ENCODE results near the gene TMCC1.
"Not testable (repeated sequence)": the region's sequence is repeated elsewhere in the genome, so short reads cannot be mapped to it uniquely, and the experiment has no call there.

Gene TMCC1

GRCh38 chr3:129620828-129621559 lies 272.5 kb downstream of the TMCC1 start:
- no peak for DNase-seq

GRCh38 chr3:129619726-129620162 lies 273.8 kb downstream of the TMCC1 start:
- no peak for DNase-seq

DNA sequence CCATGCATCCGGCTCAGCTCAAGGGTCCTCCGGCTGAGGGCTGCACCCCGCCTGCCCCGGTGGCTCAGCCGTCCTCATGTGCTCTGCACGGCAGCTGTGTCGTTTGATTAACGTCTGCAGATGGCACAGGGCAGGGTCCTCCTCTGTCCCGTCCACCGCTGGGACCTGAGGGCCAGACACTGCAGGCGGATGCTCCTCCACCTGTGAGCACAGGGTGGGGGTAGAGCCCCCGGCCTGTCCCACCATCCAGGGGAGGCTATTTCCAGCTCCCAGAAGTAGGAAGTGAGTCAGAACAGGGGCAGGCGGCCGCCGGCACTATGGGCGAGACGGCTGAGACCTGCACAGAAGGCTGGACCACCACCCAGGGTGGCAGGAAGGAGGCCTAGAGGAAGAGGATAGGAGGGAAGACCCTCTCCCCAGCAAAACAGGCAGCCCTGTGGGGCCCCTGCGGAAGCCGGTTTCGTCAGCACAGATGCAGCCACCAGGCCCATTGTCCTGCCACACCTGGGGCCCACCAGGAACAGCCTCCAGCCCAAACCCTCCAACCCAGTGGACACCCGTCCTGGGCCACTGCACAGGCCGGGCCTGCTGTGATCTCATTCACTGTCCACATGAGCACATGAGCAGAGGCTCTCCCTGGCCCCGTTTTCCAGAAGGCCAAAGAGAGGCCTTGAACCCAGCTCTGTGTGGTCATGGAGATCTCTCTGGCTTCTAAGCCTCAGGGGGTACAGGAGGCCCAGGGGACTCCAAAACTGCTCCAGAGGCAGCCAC lies 274.4 kb downstream of the TMCC1 start:
- no peak for DNase-seq

GRCh38 chr3:129618186-129618820 lies 275.2 kb downstream of the TMCC1 start:
- no peak for DNase-seq

DNA sequence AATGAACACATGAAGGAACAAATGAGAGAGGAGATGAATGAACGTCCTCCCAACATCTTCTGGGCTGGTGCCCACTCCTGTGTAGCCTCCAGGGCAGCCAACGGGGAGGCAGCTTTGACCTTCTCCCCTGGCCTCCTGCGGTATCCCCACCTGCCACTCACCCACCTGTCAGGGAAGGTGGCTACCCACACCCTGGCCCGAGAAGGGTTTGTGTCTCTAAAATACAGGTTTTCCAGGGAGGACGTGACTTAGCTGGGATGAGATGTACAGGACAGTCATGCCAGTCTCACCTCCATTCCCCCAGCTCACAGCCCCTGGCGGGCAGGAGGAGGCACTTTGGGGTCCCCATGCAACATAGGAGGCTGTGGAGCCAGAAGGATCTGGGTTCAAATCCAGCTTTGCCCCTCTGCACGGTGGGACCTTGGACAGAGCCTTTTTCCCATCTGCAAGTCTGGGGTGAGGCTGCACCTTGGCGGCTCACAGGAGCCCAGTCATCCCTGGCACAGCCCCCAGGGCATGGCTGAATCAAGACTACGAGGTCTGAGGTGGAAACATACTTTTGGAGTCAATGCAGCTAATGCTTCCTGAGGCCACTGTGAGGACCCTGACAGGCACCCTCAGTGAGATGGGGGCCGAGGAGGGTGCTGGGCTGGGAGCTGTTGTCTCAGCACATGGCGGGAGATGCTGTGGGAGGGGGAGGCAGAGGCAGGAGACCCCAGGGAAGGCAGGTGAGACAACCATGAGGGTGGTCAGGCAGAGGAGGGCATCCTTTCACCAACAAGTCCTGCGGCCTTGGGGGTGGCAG lies 275.9 kb downstream of the TMCC1 start:
- no peak for DNase-seq

DNA sequence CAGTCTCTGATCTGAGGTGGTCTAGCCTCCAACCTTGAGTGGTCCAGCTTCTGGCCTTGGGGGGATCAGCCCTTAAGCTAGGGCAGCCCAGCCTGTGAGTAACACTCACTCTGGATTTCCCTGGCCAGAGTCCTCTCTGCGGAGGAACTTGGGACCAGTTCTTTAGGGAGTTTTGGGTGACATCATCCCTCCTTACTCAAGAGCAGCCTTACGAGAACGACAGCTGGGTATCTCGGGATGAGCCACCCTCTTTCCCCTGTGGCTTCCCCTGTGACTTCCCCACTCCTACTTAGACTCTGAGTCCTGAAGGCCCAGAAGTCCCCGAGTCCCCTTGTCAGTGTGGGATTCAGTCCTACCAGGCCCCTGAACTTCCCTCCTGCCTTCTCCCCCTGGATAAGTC lies 276.8 kb downstream of the TMCC1 start:
- no peak for DNase-seq

GRCh38 chr3:129616291-129616690 lies 277.2 kb downstream of the TMCC1 start:
- no peak for DNase-seq

- DNase-seq: no peak
These were observed 277.7 kb downstream of the TMCC1 start for GRCh38 chr3:129615751-129616281.

DNA sequence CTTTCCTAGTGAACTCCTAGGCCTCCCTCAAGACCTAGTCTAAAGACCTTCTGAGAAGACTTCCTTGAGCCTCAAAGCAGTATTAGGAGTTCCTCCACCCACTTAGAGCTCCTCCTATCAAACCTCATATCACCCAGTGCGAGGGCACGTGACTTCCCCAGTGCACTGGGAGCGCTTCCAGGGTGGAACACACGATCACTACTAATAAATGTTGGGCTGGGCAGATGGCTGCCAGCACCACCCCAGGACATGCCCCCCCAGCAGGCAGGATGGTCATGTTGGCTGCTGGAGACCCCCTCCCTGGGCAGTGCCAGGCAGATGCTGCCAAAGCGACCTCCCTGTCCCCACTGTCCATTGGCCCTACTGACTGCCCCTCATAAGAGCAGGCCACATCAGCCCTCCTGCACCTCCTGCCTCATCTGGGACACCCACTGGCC lies 278.6 kb downstream of the TMCC1 start:
- DNase-seq: no peak

DNA sequence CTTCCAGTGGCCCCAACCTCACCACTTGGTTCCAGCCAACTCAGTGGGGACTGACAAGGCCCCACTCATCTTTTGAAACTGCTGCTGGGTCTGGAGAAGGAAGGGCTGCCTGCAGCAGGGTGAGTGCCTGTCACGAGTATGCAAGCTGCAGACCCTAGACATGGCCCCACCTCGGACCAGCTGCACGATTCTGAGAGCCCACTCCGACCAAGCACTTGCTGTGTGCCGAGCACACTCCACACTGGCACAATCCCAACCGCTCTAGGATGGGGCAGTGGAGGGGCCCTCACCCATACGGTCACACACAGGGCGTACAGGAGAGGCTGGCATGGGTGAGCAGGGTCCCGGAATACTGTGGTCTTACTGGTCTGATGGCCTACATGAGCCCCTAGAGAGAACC lies 279.1 kb downstream of the TMCC1 start:
- DNase-seq: no peak

DNA sequence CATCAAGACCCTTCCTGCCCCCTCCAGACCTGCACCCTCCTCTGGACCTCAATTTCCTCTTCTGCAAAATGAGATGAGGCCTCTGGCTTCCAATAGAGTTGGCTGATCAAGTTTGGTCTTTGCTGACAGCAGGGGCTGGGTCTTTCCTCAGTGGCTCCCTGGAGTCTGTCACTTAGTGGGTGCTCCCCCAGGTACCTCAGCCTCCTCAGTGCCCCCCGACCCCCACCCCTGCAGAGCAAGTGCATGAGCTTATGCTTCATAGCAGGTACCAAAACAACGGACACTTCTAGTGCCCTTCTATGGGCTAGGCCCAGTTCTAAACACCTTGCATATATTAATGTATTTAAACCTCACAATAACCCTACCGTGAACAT lies 280.2 kb downstream of the TMCC1 start:
- no peak for DNase-seq

DNA sequence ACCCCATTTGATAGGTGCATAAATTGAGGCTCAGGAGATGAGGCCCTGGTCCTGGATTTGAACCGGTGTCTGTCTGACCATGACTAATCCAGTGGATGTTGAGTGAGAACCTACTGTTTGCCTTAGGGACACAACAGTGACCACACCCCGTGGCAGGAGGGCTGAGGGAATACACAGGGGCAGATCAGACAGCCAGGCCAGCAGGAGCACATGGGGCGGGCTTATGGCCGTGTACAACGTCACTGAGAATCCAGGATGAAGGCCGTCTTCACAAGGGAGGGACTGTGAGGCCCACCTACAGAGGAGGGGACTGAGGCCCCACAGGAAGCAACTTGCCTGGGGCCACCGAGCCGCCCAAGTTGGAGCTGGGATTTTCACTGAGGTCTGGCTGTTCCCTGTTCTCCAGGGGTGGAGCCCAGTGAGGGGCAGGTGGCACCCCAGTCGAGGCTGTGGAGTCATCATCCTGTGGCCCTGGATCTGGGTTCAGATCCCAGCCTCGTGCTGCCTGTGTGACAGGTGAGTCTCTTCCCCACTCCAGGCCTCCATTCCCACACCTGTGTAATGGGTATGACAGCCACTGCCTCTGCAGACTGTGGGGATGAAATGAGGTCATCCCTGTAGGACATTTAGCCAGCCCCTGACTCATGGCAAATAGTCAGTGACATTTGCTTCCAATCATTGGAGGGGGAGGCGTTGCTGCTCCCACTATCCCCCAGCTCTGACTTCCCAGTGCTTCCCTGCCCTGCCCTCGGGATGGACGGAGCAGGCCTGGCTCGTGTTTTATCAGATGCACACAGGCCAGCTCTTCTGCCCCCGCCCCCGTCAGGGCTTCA lies 280.8 kb downstream of the TMCC1 start:
- DNase-seq: no peak

GRCh38 chr3:129611812-129612533 lies 281.5 kb downstream of the TMCC1 start:
- no peak for DNase-seq

- DNase-seq: no peak
These were observed 282.1 kb downstream of the TMCC1 start for GRCh38 chr3:129611446-129611800.

- DNase-seq: not testable (repeated sequence)
These were observed 282.6 kb downstream of the TMCC1 start for GRCh38 chr3:129610794-129611445.

DNA sequence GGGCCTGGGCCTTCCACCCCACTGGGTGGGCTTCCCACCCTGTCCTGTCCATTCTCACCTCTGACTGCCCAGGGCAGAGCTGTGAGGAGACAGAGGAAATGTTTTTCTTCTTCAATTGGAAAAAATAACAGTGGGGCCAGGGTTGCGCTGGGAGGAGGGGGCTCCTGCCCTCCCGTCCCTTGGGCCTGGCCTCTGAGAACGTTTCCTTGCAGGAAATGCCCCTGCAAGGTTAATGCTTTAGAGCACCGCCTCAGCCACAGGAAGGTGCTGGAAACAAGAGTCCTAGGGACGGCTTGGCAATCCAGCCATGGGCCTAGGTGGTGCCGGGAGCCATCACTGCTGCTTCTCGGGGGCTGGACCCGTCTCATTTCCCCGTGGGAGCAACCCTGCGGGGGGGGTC lies 283.2 kb downstream of the TMCC1 start:
- no peak for DNase-seq

GRCh38 chr3:129609591-129610182 lies 283.8 kb downstream of the TMCC1 start:
- no peak for DNase-seq

GRCh38 chr3:129608936-129609590 lies 284.4 kb downstream of the TMCC1 start:
- DNase-seq: no peak

- DNase-seq: no peak
These were observed 285.2 kb downstream of the TMCC1 start for GRCh38 chr3:129608087-129608935.

Data from NCI-H187 treated with DMSO at 0.1 percent for 48 hours (cell line).